GM10266 (cell line): ENCODE data around the gene TMED8.

Source experiments
- DNase-seq: peaks from one replicate; pipeline ENCODE4 v3.0.0; 2012; ENCODE audit errors: extremely low spot score
- TF ChIP-seq, protein P1 (sequence below): IDR thresholded peaks from 2 replicates; pipeline ENCODE4 v1.5.1; 2012; ENCODE audit warnings: mild to moderate bottlenecking, low read depth; ENCODE audit not compliant: control insufficient read depth, insufficient read depth; ENCODE audit errors: missing control alignments

TMED8 gene

DNA sequence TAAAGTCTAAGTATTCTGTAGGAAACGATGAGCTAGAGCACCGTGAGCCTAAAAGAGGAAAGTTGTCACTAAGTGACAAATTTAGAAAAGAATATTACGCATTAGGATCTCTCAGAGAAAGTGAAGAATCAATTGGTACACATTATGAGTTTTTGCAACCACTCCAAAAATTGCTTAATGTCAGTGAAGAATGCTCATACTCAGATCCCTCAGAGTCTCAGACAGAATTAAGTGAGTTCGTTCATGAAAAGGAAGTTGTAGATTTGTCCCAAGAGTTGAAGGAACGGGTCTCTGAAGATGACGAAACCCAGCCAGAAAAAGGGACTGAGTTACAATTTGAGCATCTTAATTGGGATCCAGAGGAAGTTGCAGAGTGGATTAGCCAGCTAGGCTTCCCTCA, 1.8 kb upstream of the TMED8 start:
- TF ChIP-seq, protein P1, sequence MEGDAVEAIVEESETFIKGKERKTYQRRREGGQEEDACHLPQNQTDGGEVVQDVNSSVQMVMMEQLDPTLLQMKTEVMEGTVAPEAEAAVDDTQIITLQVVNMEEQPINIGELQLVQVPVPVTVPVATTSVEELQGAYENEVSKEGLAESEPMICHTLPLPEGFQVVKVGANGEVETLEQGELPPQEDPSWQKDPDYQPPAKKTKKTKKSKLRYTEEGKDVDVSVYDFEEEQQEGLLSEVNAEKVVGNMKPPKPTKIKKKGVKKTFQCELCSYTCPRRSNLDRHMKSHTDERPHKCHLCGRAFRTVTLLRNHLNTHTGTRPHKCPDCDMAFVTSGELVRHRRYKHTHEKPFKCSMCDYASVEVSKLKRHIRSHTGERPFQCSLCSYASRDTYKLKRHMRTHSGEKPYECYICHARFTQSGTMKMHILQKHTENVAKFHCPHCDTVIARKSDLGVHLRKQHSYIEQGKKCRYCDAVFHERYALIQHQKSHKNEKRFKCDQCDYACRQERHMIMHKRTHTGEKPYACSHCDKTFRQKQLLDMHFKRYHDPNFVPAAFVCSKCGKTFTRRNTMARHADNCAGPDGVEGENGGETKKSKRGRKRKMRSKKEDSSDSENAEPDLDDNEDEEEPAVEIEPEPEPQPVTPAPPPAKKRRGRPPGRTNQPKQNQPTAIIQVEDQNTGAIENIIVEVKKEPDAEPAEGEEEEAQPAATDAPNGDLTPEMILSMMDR, result no peak
- DNase-seq, result no peak

DNA sequence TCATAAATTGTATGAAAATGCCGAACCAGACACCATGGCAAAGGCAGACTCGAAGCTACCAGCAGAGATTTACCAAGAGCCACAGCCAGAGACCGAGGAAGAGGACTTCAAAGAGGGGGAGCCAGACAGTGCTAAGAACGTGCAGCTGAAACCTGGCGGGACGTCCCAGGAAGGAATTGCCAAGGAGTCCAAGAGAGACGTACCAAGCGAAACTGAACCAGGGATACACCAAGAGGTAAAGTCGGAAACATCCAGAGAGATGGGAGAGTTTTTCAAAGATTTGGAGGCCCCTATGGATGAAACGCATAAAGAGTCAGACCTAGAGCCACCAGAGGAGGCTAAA, 579 bp upstream of the TMED8 start:
- DNase-seq, result no peak
- TF ChIP-seq, protein P1, result no peak

DNA sequence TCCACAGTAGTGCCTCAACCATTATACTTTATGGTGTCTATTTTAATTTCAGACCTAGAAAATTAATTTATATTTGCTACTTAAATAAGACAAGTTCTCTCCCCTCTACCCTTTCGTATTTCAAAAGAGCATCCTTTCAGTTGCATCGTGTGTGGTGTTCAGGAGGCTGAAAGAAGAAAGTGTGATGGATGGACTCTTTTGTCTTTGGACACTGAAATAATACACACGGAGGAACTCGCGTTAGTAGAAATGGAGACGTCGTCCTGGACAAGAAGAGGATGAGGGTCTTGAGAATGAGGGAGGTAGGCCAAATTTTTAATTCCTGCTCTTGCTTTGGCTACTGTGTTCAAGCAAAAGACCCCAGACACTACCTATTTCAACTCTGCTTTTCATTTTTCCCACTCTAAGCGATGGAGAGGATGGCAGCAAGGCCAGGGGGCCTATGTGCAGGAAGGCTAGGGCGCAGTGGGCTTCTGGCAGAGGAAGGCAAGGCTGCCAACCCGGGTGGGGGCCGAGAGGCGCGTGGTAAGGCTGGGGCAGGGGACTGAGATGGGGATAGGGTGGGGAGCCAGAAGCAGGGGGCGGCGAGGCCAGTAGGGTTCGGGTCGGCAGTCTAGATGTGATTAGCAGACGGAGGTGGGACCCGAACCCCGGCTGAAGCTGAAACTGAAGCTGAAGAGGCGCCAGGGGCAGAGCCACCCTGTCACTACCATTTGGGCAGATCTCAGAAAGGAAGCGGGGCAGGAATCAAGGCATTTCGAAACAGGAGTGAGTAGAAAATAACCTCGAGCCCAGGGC, 722 bp downstream of the TMED8 start:
- DNase-seq, result peak; percentile 48

DNA sequence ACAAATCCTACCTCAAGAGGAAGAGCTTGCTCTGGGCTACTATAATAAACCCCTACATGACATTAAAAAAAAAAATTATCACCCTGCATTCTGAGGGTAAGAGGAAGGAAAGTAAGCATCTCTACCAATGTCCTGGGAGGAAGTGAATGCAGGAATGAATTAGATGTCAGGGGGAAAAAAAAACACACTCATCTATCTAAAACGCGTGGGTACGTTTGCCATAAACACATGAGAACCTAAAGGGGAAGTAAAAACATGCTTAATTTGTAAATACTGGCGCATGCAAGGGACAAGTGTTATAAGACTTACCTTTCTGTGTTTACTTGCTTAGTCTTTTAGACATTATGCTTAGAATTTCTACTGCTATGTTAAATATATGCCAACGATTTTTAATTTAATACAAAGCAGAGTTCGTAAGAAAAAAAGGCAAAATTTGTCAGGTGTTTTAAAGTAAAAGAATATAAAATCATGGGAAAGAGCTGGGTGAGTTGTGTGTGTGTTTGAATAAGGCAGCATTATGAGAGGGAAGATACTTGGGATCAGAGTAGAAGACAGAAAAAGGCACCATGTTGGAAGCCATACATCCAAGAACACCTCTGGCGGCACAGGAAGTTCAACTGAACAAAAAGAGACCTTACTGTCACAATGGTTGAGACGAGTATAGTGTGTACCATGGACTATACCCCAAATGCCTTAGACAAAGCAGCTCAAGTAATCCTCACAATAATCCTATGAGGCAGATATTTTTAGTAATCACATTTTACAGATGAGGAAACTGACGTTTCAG, 1.5 kb downstream of the TMED8 start:
- peak; percentile 35 for DNase-seq
- TF ChIP-seq, protein P1, result no peak

More for the DNA sequence above, 722 bp downstream of the TMED8 start:
- TF ChIP-seq, protein P1, result no peak

DNA sequence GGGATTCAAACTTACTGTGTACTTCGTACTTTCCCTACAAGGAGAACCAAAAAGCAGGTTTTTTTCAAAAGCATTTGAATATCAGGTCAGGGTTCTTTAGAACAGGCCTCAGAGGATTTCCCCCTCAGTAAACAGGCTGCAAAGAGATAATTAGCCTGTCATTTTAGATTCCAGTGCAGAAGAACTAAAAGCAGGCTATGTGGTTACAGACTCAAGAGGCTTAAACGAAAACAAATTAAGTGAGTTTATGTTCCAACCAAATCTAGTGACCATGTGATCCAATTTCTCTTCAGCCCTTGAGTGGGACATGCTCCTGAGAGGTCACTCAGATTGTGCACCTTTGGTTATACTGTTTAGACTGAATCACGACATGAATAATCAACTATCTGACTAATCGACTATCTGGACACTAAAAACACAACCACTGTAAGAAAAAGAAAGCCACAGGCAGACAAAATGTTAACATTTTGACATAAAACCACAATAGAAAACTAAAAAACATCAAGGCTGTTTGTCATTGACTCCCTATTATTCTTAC, 4.5 kb downstream of the TMED8 start:
- TF ChIP-seq, protein P1, result no peak
- DNase-seq, result peak; percentile 55

DNA sequence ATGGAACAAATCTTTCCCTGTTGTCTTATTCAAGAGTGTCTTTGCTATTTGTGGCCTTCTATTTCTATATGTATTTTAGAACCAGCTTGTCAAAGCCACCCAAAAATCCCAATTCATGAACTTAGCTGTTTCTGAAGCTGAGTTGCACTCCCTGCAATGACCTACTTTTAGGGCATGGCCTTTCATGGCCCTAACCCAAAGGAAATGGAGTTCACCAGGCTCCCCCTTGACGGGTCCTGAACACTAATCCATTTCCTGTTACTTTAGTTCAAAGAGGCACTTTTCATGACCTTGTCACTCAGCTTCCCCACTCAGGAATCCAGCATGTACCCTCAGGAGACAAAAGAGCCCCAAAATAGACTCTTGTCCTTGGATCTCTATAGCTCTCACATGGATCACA, 7.6 kb downstream of the TMED8 start:
- no peak for DNase-seq

DNA sequence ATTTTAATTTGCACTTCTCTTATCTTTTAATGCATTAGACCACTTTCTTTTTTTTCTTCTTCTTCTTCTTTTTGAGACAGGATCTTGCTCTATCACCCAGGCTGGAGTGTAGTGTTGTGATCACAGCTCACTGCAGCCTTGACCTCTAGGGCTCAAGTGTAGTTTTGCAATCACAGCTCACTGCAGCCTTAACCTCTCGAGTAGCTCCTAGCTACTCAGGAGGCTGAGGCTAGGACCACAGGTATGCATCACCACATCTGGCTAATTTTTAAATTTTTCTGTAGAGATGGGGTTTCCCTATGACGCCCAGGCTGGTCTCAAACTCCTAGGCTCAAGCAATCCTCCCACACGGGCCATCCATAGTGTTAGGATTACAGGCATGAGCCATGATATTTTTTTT, 12.7 kb downstream of the TMED8 start:
- TF ChIP-seq, protein P1, result no peak
- no peak for DNase-seq

More for the DNA sequence above, 7.6 kb downstream of the TMED8 start:
- TF ChIP-seq, protein P1, result no peak
